ENCODE data around the gene RIMS4. TPM values are rescaled to one million over a fixed set of nuclear protein-coding genes. Genes with fewer than 3 reads are reported as not detected.

Gene RIMS4
- total RNA-seq: 1 to 10 TPM; 1.2 to 2.6 (median 1.9) TPM

GRCh38 chr20:44810391-44811149, at the start of gene RIMS4:
Gene RIMS4, minus strand, starts transcription at chr20:44810546. Its CDS starts 275 bp downstream, at chr20:44810271.
- 12% methylated on average over 22 of the region's 89 CpGs for WGBS

GRCh38 chr20:44858606-44859360, 48.4 kb upstream of the RIMS4 start:
- Histone ChIP-seq H3K36me3 (no peaks in the 10 kb centered on the region), H3K9me3 (no peaks in the 10 kb centered on the region), H3K27me3 (no peaks in the 10 kb centered on the region), H3K27ac (replicated peaks in 1 of 4) (peak overlapping the region in 1 of 4 donors; percentile 9), H3K4me3 (no peak overlapping the region), H3K4me1 (peaks cover 14 to 56% (median 42%) of the 10 kb centered on the region in 4 donors)
- TF ChIP-seq, protein P1, sequence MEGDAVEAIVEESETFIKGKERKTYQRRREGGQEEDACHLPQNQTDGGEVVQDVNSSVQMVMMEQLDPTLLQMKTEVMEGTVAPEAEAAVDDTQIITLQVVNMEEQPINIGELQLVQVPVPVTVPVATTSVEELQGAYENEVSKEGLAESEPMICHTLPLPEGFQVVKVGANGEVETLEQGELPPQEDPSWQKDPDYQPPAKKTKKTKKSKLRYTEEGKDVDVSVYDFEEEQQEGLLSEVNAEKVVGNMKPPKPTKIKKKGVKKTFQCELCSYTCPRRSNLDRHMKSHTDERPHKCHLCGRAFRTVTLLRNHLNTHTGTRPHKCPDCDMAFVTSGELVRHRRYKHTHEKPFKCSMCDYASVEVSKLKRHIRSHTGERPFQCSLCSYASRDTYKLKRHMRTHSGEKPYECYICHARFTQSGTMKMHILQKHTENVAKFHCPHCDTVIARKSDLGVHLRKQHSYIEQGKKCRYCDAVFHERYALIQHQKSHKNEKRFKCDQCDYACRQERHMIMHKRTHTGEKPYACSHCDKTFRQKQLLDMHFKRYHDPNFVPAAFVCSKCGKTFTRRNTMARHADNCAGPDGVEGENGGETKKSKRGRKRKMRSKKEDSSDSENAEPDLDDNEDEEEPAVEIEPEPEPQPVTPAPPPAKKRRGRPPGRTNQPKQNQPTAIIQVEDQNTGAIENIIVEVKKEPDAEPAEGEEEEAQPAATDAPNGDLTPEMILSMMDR (IDR thresholded peaks at IDR 0.05): no peak
- TF ChIP-seq POLR2A (IDR thresholded peaks at IDR 0.05; ENCODE audit: low read depth): no peak
- DNase-seq (ENCODE audit: extremely low spot score): peak; percentile 57
- intact Hi-C loops (cut with DNase I): no loop called here

More at GRCh38 chr20:44810391-44811149, at the start of gene RIMS4:
- peaks cover 0 to 16% (median 13%) of the 10 kb centered on the region in 4 donors for H3K9me3 ChIP-seq
- no peak for DNase-seq (ENCODE audit: extremely low spot score)
- no peaks in the 10 kb centered on the region for H3K36me3 ChIP-seq
- TF ChIP-seq, protein P1 (IDR thresholded peaks at IDR 0.05): no peak
- H3K27ac ChIP-seq (replicated peaks in 1 of 4): no peak within 1 kb of the TSS
- H3K4me3 ChIP-seq: peak within 1 kb of the TSS; percentile 39 to 57 (median 42)
- peaks cover 3 to 66% (median 18%) of the 10 kb centered on the region in 4 donors for H3K27me3 ChIP-seq
- H3K4me1 ChIP-seq: peaks cover 0 to 23% (median 16%) of the 10 kb centered on the region in 4 donors
- intact Hi-C loops (cut with DNase I): no loop called here

DNA sequence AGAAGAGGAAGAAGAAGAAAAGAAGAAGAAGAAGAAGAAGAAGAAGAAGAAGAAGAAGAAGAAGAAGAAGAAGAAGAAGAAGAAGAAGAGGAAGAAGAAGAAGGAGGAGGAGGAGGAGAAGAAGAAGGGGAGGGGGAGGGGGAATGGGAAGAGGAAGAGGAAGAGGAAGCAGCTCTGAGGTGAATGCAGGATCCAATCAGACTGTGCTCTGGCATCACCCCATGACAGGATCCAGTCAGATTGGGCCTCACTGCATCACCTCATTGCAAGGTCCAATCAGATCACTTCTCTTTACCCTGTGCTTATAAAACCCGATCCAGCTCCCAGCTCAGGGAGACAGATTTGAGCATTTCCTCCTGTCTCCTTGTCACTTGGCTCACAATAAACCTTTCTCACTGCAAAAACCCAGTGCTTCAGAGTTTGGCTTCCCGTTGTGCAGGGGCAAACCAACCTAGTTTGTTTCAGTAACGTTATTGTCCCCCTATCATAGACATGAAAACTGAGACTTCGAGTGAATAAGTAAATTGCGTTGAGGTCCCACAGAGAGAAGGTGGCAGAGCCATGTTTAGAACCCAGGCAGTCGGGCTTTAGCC, 46.6 kb upstream of the RIMS4 start:
- Histone ChIP-seq H3K36me3 (no peaks in the 10 kb centered on the region), H3K27ac (replicated peaks in 1 of 4) (no peak overlapping the region), H3K9me3 (no peaks in the 10 kb centered on the region), H3K4me1 (peaks cover 2 to 38% (median 24%) of the 10 kb centered on the region in 4 donors), H3K4me3 (no peak overlapping the region), H3K27me3 (no peaks in the 10 kb centered on the region)
- DNase-seq (ENCODE audit: extremely low spot score): peak; percentile 66
- intact Hi-C loops (cut with DNase I): no loop called here
- 76% methylated on average over 6 of the region's 6 CpGs for WGBS
- no peak for TF ChIP-seq POLR2A (IDR thresholded peaks at IDR 0.05; ENCODE audit: low read depth)
- TF ChIP-seq, protein P1 (IDR thresholded peaks at IDR 0.05): no peak

DNA sequence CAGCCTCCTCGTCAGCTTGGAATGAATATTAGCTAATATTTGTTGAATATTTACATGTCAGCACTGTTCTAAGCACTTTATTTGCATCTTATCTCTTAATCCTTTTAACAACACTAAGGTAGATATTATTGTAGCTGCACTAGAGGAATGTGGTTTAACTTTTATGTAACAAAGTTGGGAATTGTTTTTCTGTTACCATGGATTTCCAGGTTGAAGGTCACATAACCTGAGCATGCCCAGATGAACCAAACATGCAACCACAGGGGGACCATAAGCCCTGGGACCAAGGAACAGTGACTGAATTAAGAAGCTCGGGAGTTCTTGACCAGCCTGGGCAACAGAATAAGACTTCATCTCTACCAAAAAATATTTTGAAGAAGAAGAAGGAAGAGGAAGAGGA, 46.1 kb upstream of the RIMS4 start:
- Histone ChIP-seq H3K27me3 (no peaks in the 10 kb centered on the region), H3K4me1 (peaks cover 0 to 33% (median 19%) of the 10 kb centered on the region in 4 donors), H3K9me3 (no peaks in the 10 kb centered on the region), H3K27ac (replicated peaks in 1 of 4) (no peak overlapping the region), H3K4me3 (no peak overlapping the region), H3K36me3 (no peaks in the 10 kb centered on the region)
- peak; percentile 2 for DNase-seq (ENCODE audit: extremely low spot score)
- 58% methylated on average over 2 of the region's 2 CpGs for WGBS
- TF ChIP-seq, protein P1 (IDR thresholded peaks at IDR 0.05): no peak
- no peak for TF ChIP-seq POLR2A (IDR thresholded peaks at IDR 0.05; ENCODE audit: low read depth)
- TF ChIP-seq POLR2AphosphoS5 (IDR thresholded peaks at IDR 0.05): no peak
- TF ChIP-seq EP300 (IDR thresholded peaks at IDR 0.05): no peak
- intact Hi-C loops (cut with DNase I): no loop called here
